ENCODE measurements around the gene ACACB. TPM values are rescaled to one million over a fixed set of nuclear protein-coding genes. Genes with fewer than 3 reads are reported as not detected.

Gene ACACB
- total RNA-seq, 1 donor, result 28.8 TPM

Other genes with a start within 250 kb of the ACACB start
- not detected for gene DAO, start 236.5 kb upstream of the ACACB start, total RNA-seq
- under 0.01 TPM for gene SVOP, start 95.5 kb upstream of the ACACB start, total RNA-seq
- 27.2 TPM for gene USP30, start 64.0 kb upstream of the ACACB start, total RNA-seq
- 22.6 TPM for gene ALKBH2, start 23.1 kb upstream of the ACACB start, total RNA-seq
- gene UNG, start 19.0 kb upstream of the ACACB start, total RNA-seq, result 28.3 TPM
- under 0.01 TPM for gene FOXN4, start 192.7 kb downstream of the ACACB start, total RNA-seq
- gene MYO1H, start 231.3 kb downstream of the ACACB start, total RNA-seq, result not detected